ENCODE results near the gene SNRNP35.

DNA sequence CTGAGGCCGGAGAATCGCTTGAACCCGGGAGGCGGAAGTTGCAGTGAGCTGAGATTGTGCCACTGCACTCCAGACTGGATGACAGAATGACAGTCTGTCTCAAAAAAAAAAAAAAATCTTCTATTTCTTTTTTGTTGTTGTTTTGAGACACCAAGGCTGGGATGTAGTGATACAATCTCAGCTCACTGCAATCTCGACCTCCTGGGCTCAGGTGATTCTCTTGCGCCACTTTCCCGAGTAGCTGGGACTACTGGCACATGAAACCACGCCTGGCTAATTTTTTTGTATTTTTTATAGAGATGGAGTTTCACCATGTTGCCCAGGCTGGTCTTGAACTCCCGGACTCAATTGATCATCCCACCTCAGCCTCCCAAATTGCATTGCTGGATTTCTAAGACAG is 7.3 kb upstream of the SNRNP35 start:
- TF ChIP-seq CEBPB (IDR thresholded peaks at IDR 0.05) (no peak), CREB1 (IDR thresholded peaks at IDR 0.05; ENCODE audit: low read depth) (no peak)
